H1 (cell line): ENCODE data around the gene CDC42SE1. TPM values are rescaled to one million over a fixed set of nuclear protein-coding genes. Genes with fewer than 3 reads are reported as not detected.

Source experiments
- BCL11A ChIP-seq, 2 experiments: IDR thresholded peaks; one replicate each; pipeline ENCODE4 v1.6.1; 2011; ENCODE audit warnings: low read depth in 2 of 2, low read length in 2 of 2, mild to moderate bottlenecking in 2 of 2
- MAX ChIP-seq: IDR thresholded peaks from 2 replicates; pipeline ENCODE4 v1.6.1; 2012; ENCODE audit warnings: inconsistent platforms
- RNF2 ChIP-seq: fragments of 200-900, 300-1000 bp; sonication (generic); IDR thresholded peaks from 2 replicates; pipeline ENCODE4 v1.7.1; 2016; ENCODE audit warnings: borderline replicate concordance, low read depth, mild to moderate bottlenecking, antibody characterized with exemption, low read length; ENCODE audit not compliant: poor library complexity, severe bottlenecking; ENCODE audit errors: missing control alignments
- SIN3A ChIP-seq, 2 experiments: IDR thresholded peaks in 1 of 2; conservative IDR thresholded peaks in 1 of 2; 2 replicates each; pipeline ENCODE4 v1.6.1; 2011 to 2012; ENCODE audit warnings: low read length in 2 of 2, improper control_type of control experiment in 1 of 2, low read depth in 1 of 2, mild to moderate bottlenecking in 1 of 2
- SP2 ChIP-seq: IDR thresholded peaks from 2 replicates; pipeline ENCODE4 v1.6.1; 2012; ENCODE audit warnings: mild to moderate bottlenecking, low read length, inconsistent platforms
- polyA plus RNA-seq, 7 experiments: library from polyadenylated mRNA; depleted of rRNA in 3 of 7; stranded (reverse) in 5 of 7; unstranded in 2 of 7; fragments of >200 nt in 5 of 7; fragments of 200-250 nt in 2 of 7; gene quantifications; 1 replicate in 5 of 7; 2 replicates in 1 of 7; 4 replicates in 1 of 7; pipeline versions ENCODE4 v1.2.1 to v1.2.3, GENCODE V29; 2011 to 2013; ENCODE audit warnings: missing spikeins in 2 of 7, mixed read lengths in 2 of 7
- total RNA-seq: library from RNA; stranded (reverse); fragmentation: NEBNext Ultra II Directional; extraction: Animal tissue kit (Norgen Biotek cat#: 25700); gene quantifications from 2 replicates; pipeline ENCODE4 v1.2.1, GENCODE V29; 2021

Gene CDC42SE1
- total and polyA plus RNA-seq, 2 of the 8 experiments (the other 6 are each of a cell fraction or from before 2014, with no cell fraction given) = 30.5 to 74.1 TPM

- no peak for TF ChIP-seq RNF2
- no peak for TF ChIP-seq BCL11A (IDR thresholded peaks at IDR 0.05; ENCODE audit: low read depth in 2 of 2, low read length in 2 of 2)
- TF ChIP-seq SP2 = no peak
- TF ChIP-seq SIN3A (conservative IDR thresholded peaks at IDR 0.05 in 1 of 2, IDR thresholded peaks at IDR 0.05 in 1 of 2; ENCODE audit: low read depth in 1 of 2, low read length in 2 of 2) = no peak
- no peak for TF ChIP-seq MAX
Observed at GRCh38 chr1:151026460-151026859, 33.0 kb downstream of the CDC42SE1 start (continued).
